ENCODE measurements around the gene SPINT2. TPM values are rescaled to one million over a fixed set of nuclear protein-coding genes. Genes with fewer than 3 reads are reported as not detected.
"Not testable (repeated sequence)": the region's sequence is repeated elsewhere in the genome, so short reads cannot be mapped to it uniquely, and the experiment has no call there.

Gene SPINT2
- total RNA-seq = 14.6 and 83.5 TPM in 2 replicates

GRCh38 chr19:38264486-38265212 lies at the start of gene SPINT2:
Gene SPINT2 (plus strand): TSS chr19:38264573. CDS start chr19:38264893, 320 bp downstream.
- no peak for DNase-seq (ENCODE audit: extremely low read depth, low read depth, low spot score)

- DNase-seq (ENCODE audit: extremely low read depth, low read depth, low spot score) = no peak
Measured at GRCh38 chr19:38216785-38217641, 47.4 kb upstream of the SPINT2 start.

GRCh38 chr19:38218204-38218603 lies 46.2 kb upstream of the SPINT2 start:
- no peak for DNase-seq (ENCODE audit: extremely low read depth, low read depth, low spot score)

DNA sequence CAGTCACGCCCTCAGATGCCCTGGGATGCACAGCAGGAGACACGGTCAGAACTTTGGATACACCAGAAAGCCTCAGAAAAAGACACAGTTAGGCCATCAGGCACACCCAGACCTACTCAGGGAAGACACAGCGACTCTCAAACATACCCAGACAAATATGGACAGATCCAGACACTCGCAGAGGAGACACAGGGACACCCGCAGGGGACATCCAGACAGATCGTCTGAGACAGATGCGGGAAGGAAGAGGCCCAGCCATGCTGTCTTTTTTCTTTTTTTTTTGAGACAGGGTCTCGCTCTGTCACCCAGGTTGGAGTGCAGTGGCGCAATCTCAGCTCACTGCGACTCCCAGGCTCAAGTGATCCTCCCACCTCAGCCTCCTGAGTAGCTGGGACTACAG lies 45.2 kb upstream of the SPINT2 start:
- DNase-seq (ENCODE audit: extremely low read depth, low read depth, low spot score) = no peak

DNA sequence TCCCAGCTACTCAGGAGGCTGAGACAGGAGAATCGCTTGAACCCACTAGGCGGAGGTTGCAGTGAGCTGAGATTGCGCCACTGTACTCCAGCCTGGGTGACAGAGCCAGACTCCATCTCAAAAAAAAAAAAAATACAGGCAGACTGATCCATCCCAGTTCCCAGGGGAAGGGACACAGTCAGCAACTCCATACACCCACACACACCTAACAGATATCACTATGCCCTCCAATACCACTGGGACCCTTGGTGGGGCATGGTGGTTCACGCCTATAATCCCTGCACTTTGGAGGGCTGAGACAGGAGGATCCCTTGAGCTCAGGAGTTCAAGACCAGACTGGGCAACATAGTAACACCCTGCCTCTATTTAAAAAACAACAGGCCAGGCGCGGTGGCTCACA lies 43.0 kb upstream of the SPINT2 start:
- DNase-seq (ENCODE audit: extremely low read depth, low read depth, low spot score) = no peak

- DNase-seq (ENCODE audit: extremely low read depth, low read depth, low spot score) = no peak
Measured at GRCh38 chr19:38221919-38222830, 42.2 kb upstream of the SPINT2 start.

DNA sequence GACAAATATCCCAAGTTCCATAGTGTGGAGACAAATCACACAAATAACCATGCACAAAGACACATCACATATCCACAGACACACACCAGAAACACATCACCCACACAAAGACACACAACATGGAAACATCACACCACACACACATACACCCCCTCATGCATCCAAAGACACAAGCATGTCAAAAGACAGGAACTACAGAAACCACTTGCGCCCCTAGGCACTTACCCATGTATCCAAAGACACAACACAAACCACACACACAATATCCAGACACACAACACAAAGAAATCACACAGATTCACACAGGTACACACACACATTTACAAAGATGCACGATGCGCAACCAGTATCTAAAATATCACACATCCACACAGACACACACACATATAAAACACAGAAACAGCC lies 41.3 kb upstream of the SPINT2 start:
- no peak for DNase-seq (ENCODE audit: extremely low read depth, low read depth, low spot score)

DNA sequence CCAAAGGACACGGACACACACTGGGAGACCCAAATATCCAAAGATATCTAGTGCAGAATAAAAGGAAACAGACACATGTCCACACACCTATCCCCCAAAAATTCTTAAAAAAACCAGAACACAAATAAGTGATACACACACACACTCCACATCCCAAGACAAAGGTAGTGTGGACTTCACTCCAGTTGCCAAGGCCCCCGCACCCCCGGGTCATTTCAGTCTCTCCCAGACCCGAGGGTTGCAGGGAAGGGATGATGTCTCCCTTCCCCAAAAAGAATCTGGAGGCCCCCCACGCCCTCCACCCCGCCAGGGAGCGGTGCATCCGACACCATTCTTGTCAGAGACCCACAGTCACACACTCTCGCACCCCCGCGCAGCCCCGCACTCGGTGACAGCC lies 40.8 kb upstream of the SPINT2 start:
- no peak for DNase-seq (ENCODE audit: extremely low read depth, low read depth, low spot score)

- DNase-seq (ENCODE audit: extremely low read depth, low read depth, low spot score) = no peak
Measured at GRCh38 chr19:38224014-38224862, 40.1 kb upstream of the SPINT2 start, which contains the start of gene DPF1. Gene DPF1 (minus strand): TSS chr19:38224222. CDS start chr19:38224142, 80 bp downstream.

DNA sequence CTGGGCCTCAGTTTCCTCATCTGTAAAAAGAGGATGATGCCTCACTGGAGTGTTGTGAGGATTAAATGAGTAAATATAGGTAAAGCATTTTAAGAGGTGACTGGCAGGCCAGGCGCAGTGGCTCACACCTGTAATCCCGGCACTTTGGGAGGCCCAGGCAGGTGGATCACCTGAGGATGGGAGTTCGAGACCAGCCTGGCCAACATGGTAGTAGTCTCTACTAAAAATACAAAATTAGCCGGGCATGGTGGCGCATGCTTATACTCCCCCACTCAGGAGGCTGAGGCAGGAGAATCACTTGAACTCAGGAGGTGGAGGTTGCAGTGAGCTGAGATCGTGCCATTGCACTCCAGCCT lies 39.5 kb upstream of the SPINT2 start:
- not testable (repeated sequence) for DNase-seq (ENCODE audit: extremely low read depth, low read depth, low spot score)

DNA sequence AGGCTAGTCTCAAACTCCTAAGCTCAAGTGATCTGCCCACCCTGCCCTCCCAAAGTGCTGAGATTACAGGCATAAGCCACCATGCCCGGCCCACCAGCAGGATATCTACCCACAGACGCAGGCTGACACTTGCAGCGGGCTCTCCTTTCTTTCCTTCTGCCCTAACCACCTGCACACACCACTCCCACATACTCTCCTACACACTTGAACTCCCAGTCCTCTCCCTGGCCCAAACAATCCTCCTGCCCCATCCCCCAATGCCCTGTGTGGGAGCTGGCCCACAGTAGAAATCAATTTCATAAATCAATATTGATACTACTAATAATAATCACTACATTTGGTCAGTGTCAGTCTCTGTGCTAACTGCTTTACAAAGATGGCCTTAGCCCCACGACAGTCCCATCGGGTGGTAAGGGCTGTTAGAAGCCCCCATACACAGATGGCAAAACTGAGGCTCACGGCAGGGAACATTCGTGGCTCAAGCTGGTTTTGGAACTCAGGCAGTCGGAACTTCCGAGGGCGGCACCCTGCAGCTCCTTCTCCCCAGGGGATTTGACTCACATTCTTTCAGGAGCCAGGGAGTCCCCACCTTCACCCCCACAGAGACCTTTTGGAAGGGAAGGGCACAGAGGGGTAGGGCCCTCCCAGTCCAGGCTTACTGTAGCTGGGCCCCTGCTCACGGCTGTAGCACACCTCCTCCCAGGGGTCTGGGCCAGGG lies 36.9 kb upstream of the SPINT2 start:
- no peak for DNase-seq (ENCODE audit: extremely low read depth, low read depth, low spot score)

GRCh38 chr19:38228005-38228377 lies 36.4 kb upstream of the SPINT2 start:
- DNase-seq (ENCODE audit: extremely low read depth, low read depth, low spot score) = no peak

DNA sequence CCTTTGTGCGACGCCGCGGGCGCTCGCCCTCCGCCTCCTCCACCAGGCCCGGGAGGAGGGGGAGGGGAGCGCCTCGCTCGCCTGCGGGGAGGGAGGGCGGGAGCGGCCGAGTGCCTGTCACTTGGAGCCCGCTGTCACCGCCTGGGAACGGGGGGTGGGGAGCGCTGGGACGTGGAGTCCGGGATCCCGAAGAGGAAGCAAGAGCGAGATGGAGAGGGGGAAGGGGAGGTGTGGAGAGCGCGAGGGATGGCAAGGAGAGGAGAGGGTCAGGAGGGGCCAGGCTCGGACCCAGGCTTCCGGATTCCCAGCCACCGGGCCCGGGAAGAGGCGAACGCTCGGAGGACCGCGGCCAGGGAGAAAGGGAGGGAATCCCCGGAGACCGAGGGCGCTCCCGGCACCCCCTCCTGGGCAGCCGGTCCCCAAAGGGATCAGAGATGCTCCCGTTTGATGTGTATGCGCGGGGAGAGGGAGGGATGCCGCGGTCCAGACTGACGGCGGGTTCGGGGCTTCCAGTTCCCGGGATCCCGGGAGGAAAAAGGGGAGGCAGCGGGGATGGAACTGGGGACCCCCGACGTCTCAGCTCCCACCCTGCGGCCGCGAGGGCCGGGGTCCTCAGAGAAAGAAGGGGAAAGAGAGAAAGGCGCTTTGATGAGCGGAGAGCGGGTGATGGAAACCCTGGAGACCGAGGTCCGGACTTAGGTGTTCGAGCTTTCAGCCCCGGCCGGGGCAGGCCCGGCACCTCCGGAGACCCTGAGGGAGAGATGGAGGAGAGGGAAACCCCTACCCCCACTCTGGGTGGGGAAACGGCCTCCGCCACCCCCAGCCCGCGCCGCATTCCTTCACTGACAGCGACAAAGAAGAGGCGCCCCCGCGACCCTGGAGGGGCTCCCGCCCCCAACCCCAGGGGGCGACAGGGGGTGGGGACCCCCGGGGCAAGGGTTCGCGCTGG lies 35.6 kb upstream of the SPINT2 start:
- DNase-seq (ENCODE audit: extremely low read depth, low read depth, low spot score) = no peak

DNA sequence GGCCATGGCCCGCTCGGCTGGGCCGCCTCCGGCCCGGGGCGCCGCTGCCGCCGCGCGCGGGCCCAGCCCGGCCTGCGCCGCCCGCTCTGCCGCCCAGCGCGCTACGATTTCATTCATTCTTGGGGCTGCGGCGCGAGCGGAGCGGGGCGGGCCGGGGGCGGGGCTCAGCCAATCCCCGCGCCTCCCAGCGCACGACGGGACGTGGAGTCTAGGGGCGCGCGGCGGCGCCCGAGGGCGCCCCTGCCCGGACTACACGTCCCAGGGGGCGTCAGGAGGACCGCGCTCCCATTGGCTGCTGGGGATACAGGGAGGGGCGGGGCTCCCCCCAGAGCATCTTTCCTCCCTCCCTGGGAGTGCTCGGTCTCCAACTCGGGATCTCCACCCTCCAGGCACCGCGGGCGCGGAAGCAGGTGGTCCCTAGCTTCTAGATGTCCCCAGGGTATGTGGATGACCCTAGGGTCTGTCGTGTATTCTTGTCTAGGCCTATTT lies 34.7 kb upstream of the SPINT2 start:
- no peak for DNase-seq (ENCODE audit: extremely low read depth, low read depth, low spot score)

- not testable (repeated sequence) for DNase-seq (ENCODE audit: extremely low read depth, low read depth, low spot score)
Measured at GRCh38 chr19:38230506-38231133, 33.8 kb upstream of the SPINT2 start.

- DNase-seq (ENCODE audit: extremely low read depth, low read depth, low spot score) = no peak
Measured at GRCh38 chr19:38231918-38232317, 32.5 kb upstream of the SPINT2 start.

GRCh38 chr19:38233740-38234251 lies 30.6 kb upstream of the SPINT2 start:
- no peak for DNase-seq (ENCODE audit: extremely low read depth, low read depth, low spot score)

All from glomerular endothelial cell (primary cell).